HepG2 (cell line): ENCODE results near the gene SLC25A5.
A peak's percentile ranks its signal among the peaks of the same experiment; 100 is the strongest.

Experiments
- HNRNPL ChIP-seq: fragments of 200-400 bp; formaldehyde crosslinking; IDR thresholded peaks from 2 replicates; pipeline ENCODE4 v1.6.1; 2017; ENCODE audit warnings: mild to moderate bottlenecking, low read depth, low read length
- KLF13 ChIP-seq: sonication (generic); formaldehyde crosslinking; IDR thresholded peaks from 2 replicates; pipeline ENCODE4 v1.4.0; 2020; ENCODE audit warnings: mild to moderate bottlenecking, missing genetic modification reagents
- POLR2A ChIP-seq, 2 experiments: IDR thresholded peaks; 2 replicates each; pipeline ENCODE4 v1.6.1; 2011; ENCODE audit warnings: low read depth in 2 of 2, low read length in 2 of 2, mild to moderate bottlenecking in 1 of 2, moderate library complexity in 1 of 2; ENCODE audit not compliant: insufficient read depth in 1 of 2
- U2AF2 ChIP-seq: fragments of 200-400 bp; formaldehyde crosslinking; IDR thresholded peaks from 2 replicates; pipeline ENCODE4 v1.6.1; 2017; ENCODE audit warnings: low read depth, mild to moderate bottlenecking, low read length
- ZC3H13 ChIP-seq: sonication (generic); formaldehyde crosslinking; IDR thresholded peaks from 2 replicates; pipeline ENCODE4 v1.8.1; 2023; ENCODE audit warnings: mild to moderate bottlenecking, missing genetic modification reagents, moderate library complexity
- ZNF224 ChIP-seq: sonication (generic); formaldehyde crosslinking; IDR thresholded peaks from 2 replicates; pipeline ENCODE4 v1.5.0; 2020; ENCODE audit warnings: mild to moderate bottlenecking, missing genetic modification reagents
- TF ChIP-seq, protein P1 (sequence below): IDR thresholded peaks from 2 replicates; pipeline ENCODE4 v1.6.1; 2016; ENCODE audit warnings: mild to moderate bottlenecking, missing biosample characterization, missing genetic modification reagents
- TF ChIP-seq, protein P2 (sequence below): sonication (generic); formaldehyde crosslinking; IDR thresholded peaks from 2 replicates; pipeline ENCODE4 v1.4.0; 2020; ENCODE audit warnings: missing genetic modification reagents
- TF ChIP-seq, protein P3 (sequence below): sonication (generic); formaldehyde crosslinking; IDR thresholded peaks from 2 replicates; pipeline ENCODE4 v1.4.0; 2020; ENCODE audit warnings: missing genetic modification reagents
- TF ChIP-seq, protein P4 (sequence below): sonication (generic); formaldehyde crosslinking; IDR thresholded peaks from 2 replicates; pipeline ENCODE4 v1.5.0; 2020; ENCODE audit warnings: mild to moderate bottlenecking, missing genetic modification reagents, moderate library complexity

DNA sequence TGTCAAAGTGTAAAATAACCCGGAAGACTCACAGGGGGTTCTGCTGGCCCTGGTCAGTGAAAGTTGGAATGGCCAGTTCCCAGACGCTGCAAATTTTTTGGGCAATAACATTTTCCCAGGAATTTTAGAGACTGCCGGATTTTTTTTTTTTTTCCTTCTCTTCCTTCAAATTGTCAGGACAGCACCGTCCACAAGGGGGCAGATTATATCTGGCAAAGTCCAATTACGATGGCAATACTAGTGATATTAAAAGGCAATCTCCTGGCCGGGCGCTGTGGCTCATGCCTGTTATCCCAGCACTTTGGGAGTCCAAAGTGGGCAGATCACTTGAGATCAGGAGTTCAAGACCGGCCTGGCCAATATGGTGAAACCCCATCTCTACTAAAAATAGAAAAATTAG, 20.5 kb downstream of the SLC25A5 start:
- TF ChIP-seq, protein P1, sequence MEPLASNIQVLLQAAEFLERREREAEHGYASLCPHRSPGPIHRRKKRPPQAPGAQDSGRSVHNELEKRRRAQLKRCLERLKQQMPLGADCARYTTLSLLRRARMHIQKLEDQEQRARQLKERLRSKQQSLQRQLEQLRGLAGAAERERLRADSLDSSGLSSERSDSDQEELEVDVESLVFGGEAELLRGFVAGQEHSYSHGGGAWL (CRISPR knock-in tag) = no peak
- TF ChIP-seq POLR2A (IDR thresholded peaks at IDR 0.05; ENCODE audit: insufficient read depth in 1 of 2, low read depth in 2 of 2, low read length in 2 of 2) = no peak
- TF ChIP-seq ZC3H13 (CRISPR knock-in tag) = no peak
- TF ChIP-seq, protein P2, sequence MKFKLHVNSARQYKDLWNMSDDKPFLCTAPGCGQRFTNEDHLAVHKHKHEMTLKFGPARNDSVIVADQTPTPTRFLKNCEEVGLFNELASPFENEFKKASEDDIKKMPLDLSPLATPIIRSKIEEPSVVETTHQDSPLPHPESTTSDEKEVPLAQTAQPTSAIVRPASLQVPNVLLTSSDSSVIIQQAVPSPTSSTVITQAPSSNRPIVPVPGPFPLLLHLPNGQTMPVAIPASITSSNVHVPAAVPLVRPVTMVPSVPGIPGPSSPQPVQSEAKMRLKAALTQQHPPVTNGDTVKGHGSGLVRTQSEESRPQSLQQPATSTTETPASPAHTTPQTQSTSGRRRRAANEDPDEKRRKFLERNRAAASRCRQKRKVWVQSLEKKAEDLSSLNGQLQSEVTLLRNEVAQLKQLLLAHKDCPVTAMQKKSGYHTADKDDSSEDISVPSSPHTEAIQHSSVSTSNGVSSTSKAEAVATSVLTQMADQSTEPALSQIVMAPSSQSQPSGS = no peak
- TF ChIP-seq KLF13 (CRISPR knock-in tag) = no peak
- TF ChIP-seq U2AF2 = no peak
- no peak for TF ChIP-seq ZNF224 (CRISPR knock-in tag)
- TF ChIP-seq HNRNPL = no peak
- TF ChIP-seq, protein P3, sequence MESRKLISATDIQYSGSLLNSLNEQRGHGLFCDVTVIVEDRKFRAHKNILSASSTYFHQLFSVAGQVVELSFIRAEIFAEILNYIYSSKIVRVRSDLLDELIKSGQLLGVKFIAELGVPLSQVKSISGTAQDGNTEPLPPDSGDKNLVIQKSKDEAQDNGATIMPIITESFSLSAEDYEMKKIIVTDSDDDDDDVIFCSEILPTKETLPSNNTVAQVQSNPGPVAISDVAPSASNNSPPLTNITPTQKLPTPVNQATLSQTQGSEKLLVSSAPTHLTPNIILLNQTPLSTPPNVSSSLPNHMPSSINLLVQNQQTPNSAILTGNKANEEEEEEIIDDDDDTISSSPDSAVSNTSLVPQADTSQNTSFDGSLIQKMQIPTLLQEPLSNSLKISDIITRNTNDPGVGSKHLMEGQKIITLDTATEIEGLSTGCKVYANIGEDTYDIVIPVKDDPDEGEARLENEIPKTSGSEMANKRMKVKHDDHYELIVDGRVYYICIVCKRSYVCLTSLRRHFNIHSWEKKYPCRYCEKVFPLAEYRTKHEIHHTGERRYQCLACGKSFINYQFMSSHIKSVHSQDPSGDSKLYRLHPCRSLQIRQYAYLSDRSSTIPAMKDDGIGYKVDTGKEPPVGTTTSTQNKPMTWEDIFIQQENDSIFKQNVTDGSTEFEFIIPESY (CRISPR knock-in tag) = no peak
- TF ChIP-seq, protein P4, sequence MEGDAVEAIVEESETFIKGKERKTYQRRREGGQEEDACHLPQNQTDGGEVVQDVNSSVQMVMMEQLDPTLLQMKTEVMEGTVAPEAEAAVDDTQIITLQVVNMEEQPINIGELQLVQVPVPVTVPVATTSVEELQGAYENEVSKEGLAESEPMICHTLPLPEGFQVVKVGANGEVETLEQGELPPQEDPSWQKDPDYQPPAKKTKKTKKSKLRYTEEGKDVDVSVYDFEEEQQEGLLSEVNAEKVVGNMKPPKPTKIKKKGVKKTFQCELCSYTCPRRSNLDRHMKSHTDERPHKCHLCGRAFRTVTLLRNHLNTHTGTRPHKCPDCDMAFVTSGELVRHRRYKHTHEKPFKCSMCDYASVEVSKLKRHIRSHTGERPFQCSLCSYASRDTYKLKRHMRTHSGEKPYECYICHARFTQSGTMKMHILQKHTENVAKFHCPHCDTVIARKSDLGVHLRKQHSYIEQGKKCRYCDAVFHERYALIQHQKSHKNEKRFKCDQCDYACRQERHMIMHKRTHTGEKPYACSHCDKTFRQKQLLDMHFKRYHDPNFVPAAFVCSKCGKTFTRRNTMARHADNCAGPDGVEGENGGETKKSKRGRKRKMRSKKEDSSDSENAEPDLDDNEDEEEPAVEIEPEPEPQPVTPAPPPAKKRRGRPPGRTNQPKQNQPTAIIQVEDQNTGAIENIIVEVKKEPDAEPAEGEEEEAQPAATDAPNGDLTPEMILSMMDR = peak; percentile 63
